ENCODE measurements around the gene TTLL5. TPM values are rescaled to one million over a fixed set of nuclear protein-coding genes. Genes with fewer than 3 reads are reported as not detected.

Gene TTLL5
- total and polyA plus RNA-seq, 9 of the 15 experiments (the other 6 are each of a cell fraction or from before 2014, with no cell fraction given), result 4.1 to 18.9 (median 12.6) TPM

GRCh38 chr14:75987201-75987970, 326.3 kb downstream of the TTLL5 start:
- intact Hi-C loops (cut with micrococcal nuclease) (no loop called here), in situ Hi-C loops (cut with MboI) (loop anchor here (10.0 kb wide), 1 partner anchor 413 kb away; the partner anchor contains the start of gene FLVCR2)
- FAIRE-seq, result no peak
- TF ChIP-seq YBX1 (IDR thresholded peaks at IDR 0.05) (no peak), BRF1 (IDR thresholded peaks at IDR 0.05; ENCODE audit: borderline replicate concordance, extremely low read depth, insufficient read length) (no peak), ZNF445 (CRISPR knock-in tag; IDR thresholded peaks at IDR 0.05; ENCODE audit: low read depth) (no peak), NR2C1 (IDR thresholded peaks at IDR 0.05) (no peak), NR2C1 (tag; IDR thresholded peaks at IDR 0.05) (no peak), MLX (CRISPR knock-in tag; conservative IDR thresholded peaks at IDR 0.05) (no peak), KDM5B (IDR thresholded peaks at IDR 0.05; ENCODE audit: insufficient replicate concordance, low read depth, low read length) (no peak), SREBF1 (IDR thresholded peaks at IDR 0.05; ENCODE audit: borderline replicate concordance, low read depth, low read length) (no peak), HMGN3 (IDR thresholded peaks at IDR 0.05; ENCODE audit: borderline replicate concordance, extremely low read depth, insufficient read length, low read depth, low read length) (no peak), ETS2 (tag; IDR thresholded peaks at IDR 0.05; ENCODE audit: borderline replicate concordance, poor library complexity, severe bottlenecking) (no peak), SOX6 (IDR thresholded peaks at IDR 0.05) (no peak), NFATC3 (IDR thresholded peaks at IDR 0.05) (no peak), GABPB1 (CRISPR knock-in tag; IDR thresholded peaks at IDR 0.05) (no peak), MAZ (CRISPR knock-in tag; conservative IDR thresholded peaks at IDR 0.05 in 1 of 2, IDR thresholded peaks at IDR 0.05 in 1 of 2) (no peak), GTF3C2 (IDR thresholded peaks at IDR 0.05; ENCODE audit: borderline replicate concordance, extremely low read depth, insufficient read length) (no peak), PATZ1 (CRISPR knock-in tag; IDR thresholded peaks at IDR 0.05; ENCODE audit: borderline replicate concordance) (no peak)

More at GRCh38 chr14:75987201-75987970, 326.3 kb downstream of the TTLL5 start:
- Histone ChIP-seq H3K9me1 (ENCODE audit: control insufficient read depth, insufficient read depth, low read length) (no peaks in the 10 kb centered on the region), H3K4me3 (no peak overlapping the region), H3K27me3 (ENCODE audit: control insufficient read depth in 2 of 2, insufficient read depth in 2 of 2, low read length in 2 of 2) (no peaks in the 10 kb centered on the region), H2AFZ (ENCODE audit: low read depth, low read length) (no peak overlapping the region), H3K4me1 (replicated peaks in 1 of 2; ENCODE audit: control insufficient read depth in 2 of 2, insufficient read depth in 2 of 2, low read length in 2 of 2) (peaks cover 4 to 5% of the 10 kb centered on the region in 2 experiments; a peak in 4 of 5 replicates), H3K4me2 (ENCODE audit: insufficient read depth, low read length) (no peak overlapping the region), H4K20me1 (replicated peaks; ENCODE audit: control insufficient read depth, insufficient read depth, low read length) (no peaks in the 10 kb centered on the region), H3K79me2 (ENCODE audit: control insufficient read depth, insufficient read depth, low read length) (no peaks in the 10 kb centered on the region), H3K9ac (ENCODE audit: insufficient read depth in 1 of 2, low read depth in 2 of 2, low read length in 2 of 2) (no peak overlapping the region), H3K9me3 (replicated peaks; ENCODE audit: control insufficient read depth, insufficient read depth, low read depth, low read length) (no peaks in the 10 kb centered on the region), H3K27ac (ENCODE audit: extremely low read depth, low read depth, low read length) (no peak overlapping the region), H3K36me3 (ENCODE audit: control insufficient read depth, insufficient read depth, low read length) (no peaks in the 10 kb centered on the region)
- BruUV-seq (replicated peaks), result no TSS peak
- CTCF ChIA-PET (ENCODE audit: low intra/inter-chr PET ratio), result no interaction called here
- ATAC-seq (no peak), DNase-seq (ENCODE audit: extremely low read depth in 1 of 4, low spot score in 3 of 4) (no peak)
- WGBS (ENCODE audit: insufficient coverage, low coverage, missing lambda C conversion rate), result 23% methylated on average over 2 of the region's 3 CpGs
- POLR2A ChIA-PET, result interaction anchor here (0.7 to 0.9 kb wide), 2 partner anchors 8 to 239 kb away, joined by 3 read pairs; no protein-coding TSS in a partner anchor
